GM12878 (cell line): Measurements from ENCODE around the gene TBC1D19. TPM values are rescaled to one million over a fixed set of nuclear protein-coding genes. Genes with fewer than 3 reads are reported as not detected.

ENCODE experiments used
- ATAC-seq: fragments of 200-7000 bp; cut with Tn5 transposase; 3 replicates; pipeline ENCODE4 v1.9.1; 2020; ENCODE audit warnings: mild to moderate bottlenecking, moderate library complexity
- BruUV-seq: library from RNA; stranded (reverse); fragments of 400-500 nt; replicated peaks from 2 replicates; lab custom pipeline; 2021; lab: Mats Ljungman, UMichigan
- CTCF ChIA-PET: fragments of 300-600 bp; sonication (Branson Sonifier 250); formaldehyde crosslinking; extraction: SDS; loops from one replicate; lab custom pipeline; 2021; ENCODE audit warnings: inconsistent platforms; lab: Yijun Ruan, JAX
- POLR2A ChIA-PET: fragments of 350-600 bp; formaldehyde crosslinking; extraction: SDS; loops from one replicate; lab custom pipeline; 2021; ENCODE audit warnings: inconsistent platforms; lab: Charles Lee
- RAD21 ChIA-PET: fragments of 300-600 bp; sonication (Branson Sonifier 250); formaldehyde crosslinking; loops from one replicate; lab custom pipeline; 2023; ENCODE audit warnings: antibody characterized with exemption; ENCODE audit not compliant: unreplicated experiment; lab: Charles Lee
- SMC1A ChIA-PET: fragments of 300-600 bp; sonication (Branson Sonifier 250); formaldehyde crosslinking; loops from one replicate; lab custom pipeline; 2023; ENCODE audit not compliant: unreplicated experiment, uncharacterized antibody; lab: Charles Lee
- DNase-seq: peaks from one replicate; pipeline ENCODE4 v3.0.0-alpha.2; 2011; ENCODE audit warnings: low read depth, low spot score
- FAIRE-seq: peaks from 3 replicates; lab custom pipeline; 2011; peaks lifted over from hg19 to GRCh38; lab: Jason Lieb, UNC
- H2AFZ ChIP-seq: 2 replicates; pipeline ENCODE4 v1.6.0; 2011; ENCODE audit warnings: low read depth, low read length, control low read depth; ENCODE audit not compliant: control insufficient read depth
- H3K27ac ChIP-seq: 2 replicates; pipeline ENCODE4 v1.5.1; 2011; ENCODE audit warnings: control low read depth; ENCODE audit not compliant: control insufficient read depth, insufficient read depth
- H3K27me3 ChIP-seq, 2 experiments: replicated peaks in 1 of 2; 2 replicates each; pipeline versions ENCODE4 v1.6.0 to v1.6.1; 2011; ENCODE audit warnings: low read length in 1 of 2; ENCODE audit not compliant: control insufficient read depth in 2 of 2, insufficient read depth in 2 of 2
- H3K36me3 ChIP-seq, 2 experiments: 2 replicates each; pipeline ENCODE4 v1.5.1; 2011; ENCODE audit warnings: low read length in 1 of 2; ENCODE audit not compliant: control insufficient read depth in 2 of 2, insufficient read depth in 2 of 2
- H3K4me1 ChIP-seq: 2 replicates; pipeline ENCODE4 v1.6.1; 2011; ENCODE audit warnings: mild to moderate bottlenecking, low read length, moderate library complexity, mixed read lengths; ENCODE audit not compliant: control insufficient read depth, insufficient read depth
- H3K4me2 ChIP-seq: 2 replicates; pipeline ENCODE4 v1.6.0; 2011; ENCODE audit warnings: control low read depth; ENCODE audit not compliant: control insufficient read depth, insufficient read depth
- H3K4me3 ChIP-seq: fragments of 200-600 bp; sonication (generic); 2 replicates; pipeline ENCODE4 v1.5.1; 2016
- H3K79me2 ChIP-seq: 2 replicates; pipeline ENCODE4 v1.6.0; 2011; ENCODE audit warnings: low read length; ENCODE audit not compliant: control insufficient read depth, insufficient read depth
- H3K9ac ChIP-seq: 2 replicates; pipeline ENCODE4 v1.8.0; 2011; ENCODE audit warnings: low read length, control low read depth, mixed read lengths; ENCODE audit not compliant: control insufficient read depth, insufficient read depth
- H3K9me3 ChIP-seq: replicated peaks from 3 replicates; pipeline ENCODE4 v1.5.1; 2011; ENCODE audit warnings: mild to moderate bottlenecking, low read length; ENCODE audit not compliant: control insufficient read depth, insufficient read depth
- H4K20me1 ChIP-seq: 2 replicates; pipeline ENCODE4 v1.6.0; 2011; ENCODE audit not compliant: control insufficient read depth, insufficient read depth
- CBX5 ChIP-seq: sonication (generic); IDR thresholded peaks from 2 replicates; pipeline ENCODE4 v1.6.1; 2016; ENCODE audit warnings: low read depth, moderate library complexity, mild to moderate bottlenecking, inconsistent platforms
- EED ChIP-seq: sonication (generic); IDR thresholded peaks from 2 replicates; pipeline ENCODE4 v1.6.1; 2016; ENCODE audit warnings: antibody characterized with exemption, low read depth
- EGR1 ChIP-seq, 2 experiments: IDR thresholded peaks; 1 replicate in 1 of 2; 2 replicates in 1 of 2; pipeline ENCODE4 v1.6.1; 2011 to 2012; ENCODE audit warnings: low read depth in 2 of 2, low read length in 2 of 2, borderline replicate concordance in 1 of 2, mild to moderate bottlenecking in 1 of 2, moderate library complexity in 1 of 2
- HSF1 ChIP-seq: fragments of 150-350 bp; IDR thresholded peaks from 2 replicates; pipeline ENCODE4 v1.6.1; 2014; ENCODE audit warnings: mild to moderate bottlenecking, low read depth, low read length
- LARP7 ChIP-seq: fragments of 450-650 bp; IDR thresholded peaks from 2 replicates; pipeline ENCODE4 v1.6.1; 2017; ENCODE audit warnings: mild to moderate bottlenecking
- RFX5 ChIP-seq: IDR thresholded peaks from 2 replicates; pipeline ENCODE4 v1.6.1; 2011; ENCODE audit warnings: low read depth, low read length, improper control_type of control experiment
- SIN3A ChIP-seq: IDR thresholded peaks from 2 replicates; pipeline ENCODE4 v1.6.1; 2012; ENCODE audit warnings: low read depth, low read length, improper control_type of control experiment
- STAT1 ChIP-seq: fragments of 450-650 bp; conservative IDR thresholded peaks from 2 replicates; pipeline ENCODE4 v1.6.1; 2014; ENCODE audit warnings: antibody characterized with exemption, mild to moderate bottlenecking
- TARDBP ChIP-seq: IDR thresholded peaks from 2 replicates; pipeline ENCODE4 v1.6.1; 2016; ENCODE audit warnings: borderline replicate concordance
- WGBS: methylation state at CpG from one replicate; pipeline ENCODE4 v1.1.6; 2016; ENCODE audit warnings: low lambda C conversion rate; ENCODE audit not compliant: insufficient replicate concordance, insufficient coverage; ENCODE audit errors: missing lambda C conversion rate; 5-methylcytosine and 5-hydroxymethylcytosine counted together
- in situ Hi-C: fragments of 300-500 bp; cut with MboI; formaldehyde crosslinking; loops from 9 replicates; pipeline ENCODE4 v1.14.3; 2018; ENCODE audit warnings: mixed read lengths
- intact Hi-C: fragments of 100-400 bp; cut with micrococcal nuclease; formaldehyde crosslinking; loops from one replicate; pipeline ENCODE4 v1.14.2; 2022; ENCODE audit not compliant: unreplicated experiment
- polyA plus RNA-seq, 11 experiments: library from polyadenylated mRNA; depleted of rRNA in 4 of 11; unstranded in 6 of 11; stranded (reverse) in 5 of 11; fragments of >200 nt; fragmentation: Nextera tagmentation in 4 of 11; fragmentation: Illumina TruSeq in 1 of 11; extraction: Ambion mirVana in 4 of 11; extraction: Trizol in 1 of 11; gene quantifications; 1 replicate in 1 of 11; 2 replicates in 10 of 11; pipeline versions ENCODE4 v1.2.1 to v1.2.3, GENCODE V29; 2011 to 2016; ENCODE audit warnings: inconsistent platforms in 2 of 11, missing spikeins in 2 of 11, low read depth in 1 of 11
- small RNA-seq: library from RNA; depleted of rRNA; stranded (forward); fragments of <200 nt; gene quantifications from one replicate; pipeline ENCODE3, GENCODE V24; 2014
- total RNA-seq, 4 experiments: library from RNA; depleted of rRNA in 3 of 4; stranded (reverse); fragments of >200 nt in 3 of 4; fragmentation: Illumina TruSeq in 1 of 4; extraction: Trizol in 1 of 4; gene quantifications; 2 replicates each; pipeline versions ENCODE4 v1.2.1 to v1.2.3, GENCODE V29; 2013 to 2021

The TBC1D19 gene
- total and polyA plus RNA-seq, 10 of the 15 experiments (the other 5 are each of a cell fraction or from before 2014, with no cell fraction given): 0.29 to 3.9 (median 2.1) TPM

DNA sequence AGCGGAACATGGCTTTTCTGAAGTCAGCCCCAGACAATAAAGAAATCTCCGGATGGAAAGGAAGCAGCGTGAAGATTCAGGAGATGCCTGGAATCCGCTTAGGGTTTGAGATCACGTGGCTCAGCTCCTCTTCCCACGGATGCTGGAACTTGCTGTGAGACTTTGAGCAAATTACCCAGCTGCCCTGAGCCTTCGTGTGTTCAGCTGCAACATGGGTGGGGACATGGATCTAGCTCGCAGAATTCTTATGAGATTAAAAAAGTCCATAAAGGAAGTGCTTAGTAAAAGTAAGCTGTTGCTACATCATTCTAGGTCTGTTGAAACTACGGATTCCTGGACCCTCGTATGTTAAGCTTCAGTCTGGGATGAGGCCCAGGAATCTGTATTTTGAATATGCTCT is 221.0 kb downstream of the TBC1D19 start:
- ATAC-seq: no peak
- ChIA-PET SMC1A (interaction anchor here (0.6 kb wide), 1 partner anchor 49 kb away, joined by 3 read pairs; no protein-coding TSS in a partner anchor), POLR2A (no interaction called here), CTCF (no interaction called here), RAD21 (no interaction called here)
- no peak overlapping the region for H2AFZ ChIP-seq
- H3K4me2 ChIP-seq: no peak overlapping the region
- DNase-seq: no peak
- 87% methylated on average over 10 of the region's 10 CpGs for WGBS
- no peak overlapping the region for H3K9ac ChIP-seq
- H3K27ac ChIP-seq: no peak overlapping the region
- intact Hi-C loops: no loop called here
- no TSS peak for BruUV-seq
- TF ChIP-seq SIN3A: no peak
- TF ChIP-seq EGR1 (IDR thresholded peaks at IDR 0.05; ENCODE audit: borderline replicate concordance in 1 of 2, low read depth in 2 of 2, low read length in 2 of 2): no peak
- TF ChIP-seq EED: no peak
- no peak for TF ChIP-seq STAT1
- no peak for TF ChIP-seq RFX5
- no peak for TF ChIP-seq CBX5
- no peak for TF ChIP-seq LARP7
- TF ChIP-seq TARDBP: no peak
- TF ChIP-seq HSF1: no peak
- H4K20me1 ChIP-seq: no peaks in the 10 kb centered on the region
- no peaks in the 10 kb centered on the region for H3K9me3 ChIP-seq
- H3K4me1 ChIP-seq: peaks cover 7% of the 10 kb centered on the region; the same call in 1 of the 2 replicates
- in situ Hi-C loops: no loop called here
- no peak overlapping the region for H3K4me3 ChIP-seq
- H3K79me2 ChIP-seq: no peaks in the 10 kb centered on the region
- no peaks in the 10 kb centered on the region for H3K36me3 ChIP-seq
- H3K27me3 ChIP-seq: no peaks in the 10 kb centered on the region
- FAIRE-seq: no peak

Small RNAs within 50 kb of the gene (small RNA-seq; reads per million reads assigned to genes)
- not detected for gene RF00284

Other genes with a start within 250 kb of the TBC1D19 start
- not detected in 2 replicates for gene CCKAR, start 93.6 kb upstream of the TBC1D19 start, total RNA-seq (2014; rRNA removed)
- not detected in 2 replicates for gene CCKAR, start 93.6 kb upstream of the TBC1D19 start, total RNA-seq (2014; rRNA removed; fragmentation: Illumina TruSeq; extraction: Trizol)
- not detected in 2 replicates for gene CCKAR, start 93.6 kb upstream of the TBC1D19 start, total RNA-seq (2021)
- gene CCKAR, start 93.6 kb upstream of the TBC1D19 start, polyA plus RNA-seq (2011; rRNA removed): not detected in 2 replicates
- not detected in 2 replicates for gene CCKAR, start 93.6 kb upstream of the TBC1D19 start, polyA plus RNA-seq (2014; fragmentation: Illumina TruSeq; extraction: Trizol)
- gene CCKAR, start 93.6 kb upstream of the TBC1D19 start, polyA plus RNA-seq (2014; fragmentation: Nextera tagmentation; extraction: Ambion mirVana): not detected
- gene CCKAR, start 93.6 kb upstream of the TBC1D19 start, polyA plus RNA-seq (2014; rRNA removed): not detected in 2 replicates
- not detected for gene CCKAR, start 93.6 kb upstream of the TBC1D19 start, polyA plus RNA-seq (2016; fragmentation: Nextera tagmentation; extraction: Ambion mirVana)